Nephron progenitor cell (in vitro differentiated cells): Measurements from ENCODE around the gene SMG9.

Experiments used
- DNase-seq: peaks from one replicate; pipeline ENCODE4 v3.0.0; 2021
- H3K27ac Mint-ChIP-seq: 2 replicates; pipeline ENCODE4 v1.8.0; 2021; ENCODE audit warnings: mild to moderate bottlenecking, moderate library complexity, mixed read lengths
- H3K27me3 Mint-ChIP-seq: 2 replicates; pipeline ENCODE4 v1.8.0; 2021; ENCODE audit warnings: mild to moderate bottlenecking, low read depth, mixed read lengths; ENCODE audit not compliant: poor library complexity
- H3K36me3 Mint-ChIP-seq: 2 replicates; pipeline ENCODE4 v1.8.0; 2021; ENCODE audit warnings: low read depth, mixed read lengths
- H3K4me1 Mint-ChIP-seq: 2 replicates; pipeline ENCODE4 v1.8.0; 2021; ENCODE audit warnings: mixed read lengths
- H3K4me3 Mint-ChIP-seq: 2 replicates; pipeline ENCODE4 v1.8.0; 2021; ENCODE audit warnings: mild to moderate bottlenecking, moderate library complexity, mixed read lengths
- H3K9me3 Mint-ChIP-seq: 2 replicates; pipeline ENCODE4 v1.8.0; 2021; ENCODE audit warnings: mild to moderate bottlenecking, moderate library complexity, mixed read lengths
- CTCF ChIP-seq: fragments of 200-600 bp; sonication (generic); IDR thresholded peaks from 2 replicates; pipeline ENCODE4 v1.5.0; 2021; ENCODE audit warnings: antibody characterized with exemption

SMG9 gene

GRCh38 chr19:43721469-43722048, 33.2 kb downstream of the SMG9 start:
- no peak for TF ChIP-seq CTCF
- H3K9me3 Mint-ChIP-seq, result no peaks in the 10 kb centered on the region
- peak overlapping the region; percentile 65 for H3K27ac Mint-ChIP-seq
- no peaks in the 10 kb centered on the region for H3K4me1 Mint-ChIP-seq
- H3K27me3 Mint-ChIP-seq, result peaks cover 4% of the 10 kb centered on the region
- DNase-seq, result no peak
- H3K36me3 Mint-ChIP-seq, result no peaks in the 10 kb centered on the region
- H3K4me3 Mint-ChIP-seq, result no peak overlapping the region

- Mint-ChIP-seq H3K27me3 (peaks cover 4% of the 10 kb centered on the region), H3K27ac (peak overlapping the region; percentile 65), H3K4me3 (no peak overlapping the region), H3K36me3 (no peaks in the 10 kb centered on the region), H3K4me1 (no peaks in the 10 kb centered on the region), H3K9me3 (no peaks in the 10 kb centered on the region)
- no peak for TF ChIP-seq CTCF
- no peak for DNase-seq
Observed at GRCh38 chr19:43720936-43721335, 33.8 kb downstream of the SMG9 start.

GRCh38 chr19:43719918-43720317, 34.8 kb downstream of the SMG9 start:
- TF ChIP-seq CTCF, result no peak

GRCh38 chr19:43719378-43719868, 35.3 kb downstream of the SMG9 start:
- no peaks in the 10 kb centered on the region for H3K4me1 Mint-ChIP-seq
- no peak for DNase-seq
- H3K4me3 Mint-ChIP-seq, result no peak overlapping the region
- H3K9me3 Mint-ChIP-seq, result no peaks in the 10 kb centered on the region
- H3K27me3 Mint-ChIP-seq, result peaks cover 4% of the 10 kb centered on the region
- H3K27ac Mint-ChIP-seq, result no peak overlapping the region
- H3K36me3 Mint-ChIP-seq, result no peaks in the 10 kb centered on the region
- no peak for TF ChIP-seq CTCF

More at GRCh38 chr19:43719918-43720317, 34.8 kb downstream of the SMG9 start:
- Mint-ChIP-seq H3K27me3 (peaks cover 4% of the 10 kb centered on the region), H3K4me3 (no peak overlapping the region), H3K36me3 (no peaks in the 10 kb centered on the region), H3K27ac (no peak overlapping the region), H3K4me1 (no peaks in the 10 kb centered on the region), H3K9me3 (no peaks in the 10 kb centered on the region)
- no peak for DNase-seq

- no peaks in the 10 kb centered on the region for H3K4me1 Mint-ChIP-seq
- DNase-seq, result no peak
- no peak overlapping the region for H3K4me3 Mint-ChIP-seq
- TF ChIP-seq CTCF, result no peak
- no peak overlapping the region for H3K27ac Mint-ChIP-seq
- no peaks in the 10 kb centered on the region for H3K36me3 Mint-ChIP-seq
- H3K9me3 Mint-ChIP-seq, result no peaks in the 10 kb centered on the region
- peaks cover 4% of the 10 kb centered on the region for H3K27me3 Mint-ChIP-seq
Observed at GRCh38 chr19:43718627-43719377, 36.0 kb downstream of the SMG9 start.
